WTC11 (cell line): ENCODE results near the gene KRTAP5-4. TPM values are rescaled to one million over a fixed set of nuclear protein-coding genes. Genes with fewer than 3 reads are reported as not detected.

Source experiments
- ATAC-seq: fragments of 200-7000 bp; cut with Tn5 transposase; 2 replicates; pipeline ENCODE4 v1.10.0; 2021; ENCODE audit warnings: mild to moderate bottlenecking, moderate library complexity
- CTCF ChIA-PET: fragments of 300-600 bp; sonication (Branson Sonifier 250); formaldehyde crosslinking; loops from one replicate; lab custom pipeline; 2021; ENCODE audit warnings: antibody characterized with exemption; lab: Charles Lee
- POLR2A ChIA-PET: fragments of 350-600 bp; sonication (Branson Sonifier 250); formaldehyde crosslinking; loops from one replicate; lab custom pipeline; 2021; ENCODE audit warnings: antibody characterized with exemption; lab: Charles Lee
- DNase-seq: peaks from one replicate; pipeline ENCODE4 v3.0.0; 2021; ENCODE audit warnings: low spot score
- H3K27ac Mint-ChIP-seq: 2 replicates; pipeline ENCODE4 v1.8.0; 2021; ENCODE audit warnings: mixed read lengths
- H3K27me3 Mint-ChIP-seq: 2 replicates; pipeline ENCODE4 v1.8.0; 2021; ENCODE audit warnings: low read depth, mild to moderate bottlenecking, moderate library complexity, mixed read lengths
- H3K36me3 Mint-ChIP-seq: 2 replicates; pipeline ENCODE4 v1.8.0; 2021; ENCODE audit warnings: mixed read lengths
- H3K4me1 Mint-ChIP-seq: 2 replicates; pipeline ENCODE4 v1.8.0; 2022; ENCODE audit warnings: mixed read lengths
- H3K4me3 Mint-ChIP-seq: 2 replicates; pipeline ENCODE4 v1.8.0; 2021; ENCODE audit warnings: mild to moderate bottlenecking, moderate library complexity, mixed read lengths
- H3K9me3 Mint-ChIP-seq: 2 replicates; pipeline ENCODE4 v1.8.0; 2021; ENCODE audit warnings: mixed read lengths
- ATF1 ChIP-seq: sonication (generic); formaldehyde crosslinking; IDR thresholded peaks from 2 replicates; pipeline ENCODE4 v1.8.1; 2023; ENCODE audit warnings: mild to moderate bottlenecking, moderate library complexity, missing genetic modification reagents
- ELF4 ChIP-seq: sonication (generic); formaldehyde crosslinking; IDR thresholded peaks from 2 replicates; pipeline ENCODE4 v1.8.1; 2022; ENCODE audit warnings: low read depth, mild to moderate bottlenecking, moderate library complexity, missing genetic modification reagents
- FOXJ3 ChIP-seq: sonication (generic); formaldehyde crosslinking; IDR thresholded peaks from 2 replicates; pipeline ENCODE4 v1.9.0; 2021; ENCODE audit warnings: missing genetic modification reagents, mild to moderate bottlenecking, borderline replicate concordance
- GRHL2 ChIP-seq: fragments of 250-450 bp; sonication (Bioruptor Pico); IDR thresholded peaks from 2 replicates; pipeline ENCODE4 v1.8.0; 2022; ENCODE audit warnings: mild to moderate bottlenecking, moderate library complexity; ENCODE audit not compliant: insufficient replicate concordance, severe bottlenecking
- GTF2I ChIP-seq: fragments of 250-450 bp; sonication (Bioruptor Pico); conservative IDR thresholded peaks from 2 replicates; pipeline ENCODE4 v1.4.0; 2021; ENCODE audit warnings: mild to moderate bottlenecking
- MYBL2 ChIP-seq: sonication (generic); formaldehyde crosslinking; IDR thresholded peaks from 2 replicates; pipeline ENCODE4 v1.8.1; 2023; ENCODE audit warnings: mild to moderate bottlenecking, moderate library complexity, missing genetic modification reagents
- NFATC4 ChIP-seq: fragments of 250-450 bp; sonication (Bioruptor Pico); IDR thresholded peaks from 2 replicates; pipeline ENCODE4 v1.9.0; 2021; ENCODE audit warnings: mild to moderate bottlenecking
- NFE2L1 ChIP-seq: sonication (generic); formaldehyde crosslinking; IDR thresholded peaks from 2 replicates; pipeline ENCODE4 v1.8.1; 2023; ENCODE audit warnings: missing genetic modification reagents
- NR1H2 ChIP-seq: sonication (generic); formaldehyde crosslinking; IDR thresholded peaks from 2 replicates; pipeline ENCODE4 v1.9.0; 2021; ENCODE audit warnings: mild to moderate bottlenecking, moderate library complexity, missing genetic modification reagents
- SMAD4 ChIP-seq: sonication (generic); formaldehyde crosslinking; IDR thresholded peaks from 2 replicates; pipeline ENCODE4 v1.8.0; 2022; ENCODE audit warnings: mild to moderate bottlenecking, missing genetic modification reagents
- SOX15 ChIP-seq: fragments of 250-450 bp; sonication (Bioruptor Pico); IDR thresholded peaks from 2 replicates; pipeline ENCODE4 v1.9.0; 2021; ENCODE audit warnings: mild to moderate bottlenecking
- TP53 ChIP-seq: sonication (generic); formaldehyde crosslinking; IDR thresholded peaks from 2 replicates; pipeline ENCODE4 v1.8.1; 2023; ENCODE audit warnings: mild to moderate bottlenecking, missing genetic modification reagents
- ZBTB21 ChIP-seq: sonication (generic); formaldehyde crosslinking; IDR thresholded peaks from 2 replicates; pipeline ENCODE4 v1.8.1; 2023; ENCODE audit warnings: mild to moderate bottlenecking, missing genetic modification reagents, borderline replicate concordance
- ZNF671 ChIP-seq: fragments of 250-450 bp; sonication (Bioruptor Pico); IDR thresholded peaks from 2 replicates; pipeline ENCODE4 v1.8.0; 2021; ENCODE audit warnings: mild to moderate bottlenecking
- total RNA-seq: library from RNA; stranded (reverse); gene quantifications from 3 replicates; pipeline ENCODE4 v1.2.3, GENCODE V29; 2021
- TF ChIP-seq, protein P1 (sequence below): sonication (generic); formaldehyde crosslinking; IDR thresholded peaks from 2 replicates; pipeline ENCODE4 v1.8.0; 2022; ENCODE audit warnings: missing genetic modification reagents
- TF ChIP-seq, protein P2 (sequence below): sonication (generic); formaldehyde crosslinking; IDR thresholded peaks from 2 replicates; pipeline ENCODE4 v1.8.0; 2022; ENCODE audit warnings: mild to moderate bottlenecking, missing genetic modification reagents
- TF ChIP-seq, protein P3 (sequence below): sonication (generic); formaldehyde crosslinking; IDR thresholded peaks from 2 replicates; pipeline ENCODE4 v1.8.1; 2023; ENCODE audit warnings: mild to moderate bottlenecking, missing genetic modification reagents
- TF ChIP-seq, protein P4 (sequence below): sonication (generic); formaldehyde crosslinking; IDR thresholded peaks from 2 replicates; pipeline ENCODE4 v1.8.1; 2022; ENCODE audit warnings: mild to moderate bottlenecking, moderate library complexity, missing genetic modification reagents
- TF ChIP-seq, protein P5 (sequence below): fragments of 250-450 bp; sonication (Bioruptor Pico); IDR thresholded peaks from 2 replicates; pipeline ENCODE4 v1.9.0; 2021; ENCODE audit warnings: moderate library complexity, mild to moderate bottlenecking, inconsistent platforms, borderline replicate concordance
- TF ChIP-seq, protein P6 (sequence below): fragments of 250-450 bp; sonication (Bioruptor Pico); conservative IDR thresholded peaks from 2 replicates; pipeline ENCODE4 v1.9.0; 2021; ENCODE audit warnings: mild to moderate bottlenecking
- TF ChIP-seq, protein P7 (sequence below): sonication (generic); formaldehyde crosslinking; conservative IDR thresholded peaks from 2 replicates; pipeline ENCODE4 v1.8.1; 2023; ENCODE audit warnings: mild to moderate bottlenecking, low read depth, missing genetic modification reagents, moderate library complexity

Gene KRTAP5-4
- total RNA-seq, 1 experiment from 2014 or later: not detected

DNA sequence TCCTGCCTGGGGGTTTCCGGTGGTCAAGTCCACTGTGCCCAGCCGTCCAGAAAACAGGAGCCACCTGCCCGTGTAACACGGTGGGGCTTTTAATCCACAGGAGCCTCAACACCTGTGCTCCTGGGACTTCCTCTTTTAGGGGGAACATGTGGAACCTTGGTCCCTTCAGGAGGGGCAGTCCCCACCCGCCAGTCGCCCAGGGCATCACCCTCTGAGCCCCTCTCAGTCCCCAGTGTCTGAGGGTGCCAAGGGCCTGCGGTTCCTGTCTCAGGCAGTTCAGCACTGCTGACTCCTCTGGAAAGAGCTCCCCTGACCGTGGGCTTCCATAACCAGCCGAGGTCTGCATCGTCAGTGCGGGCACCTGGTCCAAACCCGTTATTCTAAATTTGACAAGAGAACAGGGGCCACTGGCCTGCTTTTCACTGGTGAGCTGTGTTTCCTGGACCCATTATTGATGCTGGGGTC, 23.5 kb upstream of the KRTAP5-4 start (continued):
- TF ChIP-seq TP53 (CRISPR knock-in tag): no peak
- TF ChIP-seq MYBL2: no peak
- no peak for TF ChIP-seq ATF1 (CRISPR knock-in tag)
- TF ChIP-seq SMAD4: no peak
- TF ChIP-seq, protein P1, sequence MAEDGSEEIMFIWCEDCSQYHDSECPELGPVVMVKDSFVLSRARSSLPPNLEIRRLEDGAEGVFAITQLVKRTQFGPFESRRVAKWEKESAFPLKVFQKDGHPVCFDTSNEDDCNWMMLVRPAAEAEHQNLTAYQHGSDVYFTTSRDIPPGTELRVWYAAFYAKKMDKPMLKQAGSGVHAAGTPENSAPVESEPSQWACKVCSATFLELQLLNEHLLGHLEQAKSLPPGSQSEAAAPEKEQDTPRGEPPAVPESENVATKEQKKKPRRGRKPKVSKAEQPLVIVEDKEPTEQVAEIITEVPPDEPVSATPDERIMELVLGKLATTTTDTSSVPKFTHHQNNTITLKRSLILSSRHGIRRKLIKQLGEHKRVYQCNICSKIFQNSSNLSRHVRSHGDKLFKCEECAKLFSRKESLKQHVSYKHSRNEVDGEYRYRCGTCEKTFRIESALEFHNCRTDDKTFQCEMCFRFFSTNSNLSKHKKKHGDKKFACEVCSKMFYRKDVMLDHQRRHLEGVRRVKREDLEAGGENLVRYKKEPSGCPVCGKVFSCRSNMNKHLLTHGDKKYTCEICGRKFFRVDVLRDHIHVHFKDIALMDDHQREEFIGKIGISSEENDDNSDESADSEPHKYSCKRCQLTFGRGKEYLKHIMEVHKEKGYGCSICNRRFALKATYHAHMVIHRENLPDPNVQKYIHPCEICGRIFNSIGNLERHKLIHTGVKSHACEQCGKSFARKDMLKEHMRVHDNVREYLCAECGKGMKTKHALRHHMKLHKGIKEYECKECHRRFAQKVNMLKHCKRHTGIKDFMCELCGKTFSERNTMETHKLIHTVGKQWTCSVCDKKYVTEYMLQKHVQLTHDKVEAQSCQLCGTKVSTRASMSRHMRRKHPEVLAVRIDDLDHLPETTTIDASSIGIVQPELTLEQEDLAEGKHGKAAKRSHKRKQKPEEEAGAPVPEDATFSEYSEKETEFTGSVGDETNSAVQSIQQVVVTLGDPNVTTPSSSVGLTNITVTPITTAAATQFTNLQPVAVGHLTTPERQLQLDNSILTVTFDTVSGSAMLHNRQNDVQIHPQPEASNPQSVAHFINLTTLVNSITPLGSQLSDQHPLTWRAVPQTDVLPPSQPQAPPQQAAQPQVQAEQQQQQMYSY: no peak
- TF ChIP-seq, protein P2, sequence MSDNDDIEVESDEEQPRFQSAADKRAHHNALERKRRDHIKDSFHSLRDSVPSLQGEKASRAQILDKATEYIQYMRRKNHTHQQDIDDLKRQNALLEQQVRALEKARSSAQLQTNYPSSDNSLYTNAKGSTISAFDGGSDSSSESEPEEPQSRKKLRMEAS: no peak

DNA sequence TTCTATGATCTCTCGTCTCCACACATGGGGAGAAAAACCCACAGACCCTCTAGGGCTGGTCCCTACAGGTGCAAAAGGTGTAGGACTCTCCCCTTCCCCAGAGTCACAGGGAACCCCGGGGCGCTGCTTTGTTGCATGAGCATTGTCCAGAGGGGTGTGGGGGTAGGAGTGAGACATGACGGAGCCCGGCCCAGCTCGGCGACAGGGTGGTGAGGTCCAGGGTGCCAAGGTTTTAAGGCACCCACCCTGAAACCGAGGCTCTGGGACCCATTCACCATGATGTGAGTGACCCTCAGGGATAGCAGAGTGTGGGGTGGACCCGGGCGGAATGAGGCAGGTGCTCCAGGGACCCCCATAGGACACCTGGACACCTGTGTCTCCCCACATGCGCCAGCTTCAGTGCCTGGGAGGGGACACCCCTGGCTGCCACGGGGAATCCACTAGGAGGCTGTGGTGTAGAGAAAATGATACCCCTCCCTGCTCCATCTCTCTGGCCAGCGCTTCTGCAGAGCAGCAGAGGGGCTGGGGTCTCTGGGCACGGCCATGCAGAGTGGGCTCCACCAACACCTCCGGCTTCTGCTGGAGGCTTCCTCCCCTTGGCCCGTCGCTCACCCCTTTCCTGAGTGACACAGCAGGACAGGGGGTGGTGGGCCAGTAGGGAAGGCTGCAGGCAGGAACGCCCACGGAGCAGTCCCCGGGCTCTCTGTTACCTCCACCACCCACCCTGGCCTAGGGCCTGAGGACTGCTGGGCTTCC, 22.8 kb upstream of the KRTAP5-4 start:
- TF ChIP-seq, protein P3, sequence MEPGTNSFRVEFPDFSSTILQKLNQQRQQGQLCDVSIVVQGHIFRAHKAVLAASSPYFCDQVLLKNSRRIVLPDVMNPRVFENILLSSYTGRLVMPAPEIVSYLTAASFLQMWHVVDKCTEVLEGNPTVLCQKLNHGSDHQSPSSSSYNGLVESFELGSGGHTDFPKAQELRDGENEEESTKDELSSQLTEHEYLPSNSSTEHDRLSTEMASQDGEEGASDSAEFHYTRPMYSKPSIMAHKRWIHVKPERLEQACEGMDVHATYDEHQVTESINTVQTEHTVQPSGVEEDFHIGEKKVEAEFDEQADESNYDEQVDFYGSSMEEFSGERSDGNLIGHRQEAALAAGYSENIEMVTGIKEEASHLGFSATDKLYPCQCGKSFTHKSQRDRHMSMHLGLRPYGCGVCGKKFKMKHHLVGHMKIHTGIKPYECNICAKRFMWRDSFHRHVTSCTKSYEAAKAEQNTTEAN (CRISPR knock-in tag): no peak
- TF ChIP-seq, protein P4, sequence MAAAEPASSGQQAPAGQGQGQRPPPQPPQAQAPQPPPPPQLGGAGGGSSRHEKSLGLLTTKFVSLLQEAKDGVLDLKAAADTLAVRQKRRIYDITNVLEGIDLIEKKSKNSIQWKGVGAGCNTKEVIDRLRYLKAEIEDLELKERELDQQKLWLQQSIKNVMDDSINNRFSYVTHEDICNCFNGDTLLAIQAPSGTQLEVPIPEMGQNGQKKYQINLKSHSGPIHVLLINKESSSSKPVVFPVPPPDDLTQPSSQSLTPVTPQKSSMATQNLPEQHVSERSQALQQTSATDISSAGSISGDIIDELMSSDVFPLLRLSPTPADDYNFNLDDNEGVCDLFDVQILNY (CRISPR knock-in tag): no peak
- no peak for TF ChIP-seq GTF2I (CRISPR knock-in tag)
- no peak for TF ChIP-seq NFATC4 (CRISPR knock-in tag)
- TF ChIP-seq ZBTB21 (CRISPR knock-in tag): no peak
- TF ChIP-seq GRHL2 (CRISPR knock-in tag): no peak
- TF ChIP-seq NR1H2 (CRISPR knock-in tag): no peak
- TF ChIP-seq TP53 (CRISPR knock-in tag): no peak
- no peak for TF ChIP-seq ZNF671
- CTCF ChIA-PET: interaction anchor here (2.0 kb wide), 1 partner anchor 8 kb away, joined by 19 read pairs; no protein-coding TSS in a partner anchor
- Mint-ChIP-seq H3K9me3 (no peaks in the 10 kb centered on the region), H3K27ac (no peak overlapping the region), H3K27me3 (peaks cover 3% of the 10 kb centered on the region), H3K4me3 (no peak overlapping the region), H3K4me1 (peaks cover 3% of the 10 kb centered on the region), H3K36me3 (no peaks in the 10 kb centered on the region)
- ATAC-seq (no peak), DNase-seq (no peak)
- POLR2A ChIA-PET: no interaction called here

DNA sequence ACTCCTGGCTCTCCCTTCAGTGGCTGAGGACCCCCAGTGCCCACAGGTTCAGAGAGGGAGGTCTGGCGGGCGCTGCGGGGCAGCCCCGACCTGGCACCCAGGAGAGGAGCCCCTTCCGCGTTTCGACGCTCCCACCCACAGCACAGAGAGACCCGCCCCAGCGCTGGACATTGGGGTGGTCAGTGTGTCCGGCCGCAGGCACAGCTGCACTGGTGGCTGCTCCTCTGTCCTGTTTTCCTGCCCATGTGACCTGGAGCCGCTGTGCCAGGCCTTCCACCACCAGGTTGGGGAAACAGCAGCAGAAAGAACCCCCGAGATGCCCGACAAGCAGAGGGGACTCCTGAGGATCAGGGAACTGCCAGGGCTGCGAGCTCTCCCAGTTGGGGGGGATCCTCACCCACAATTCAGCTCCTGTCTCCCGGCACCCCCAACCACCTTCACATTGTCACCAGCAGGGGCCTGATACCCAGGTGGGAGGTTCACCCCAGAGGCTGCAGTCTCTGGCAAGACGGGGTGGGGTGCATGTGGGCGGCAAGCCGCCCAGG, 21.3 kb upstream of the KRTAP5-4 start:
- Mint-ChIP-seq H3K36me3 (no peaks in the 10 kb centered on the region), H3K27me3 (peaks cover 3% of the 10 kb centered on the region), H3K27ac (no peak overlapping the region), H3K4me3 (no peak overlapping the region), H3K9me3 (no peaks in the 10 kb centered on the region), H3K4me1 (peaks cover 3% of the 10 kb centered on the region)
- CTCF ChIA-PET: interaction anchor here (2.0 kb wide), 1 partner anchor 10 kb away, joined by 19 read pairs; no protein-coding TSS in a partner anchor
- DNase-seq (no peak), ATAC-seq (no peak)
- POLR2A ChIA-PET: no interaction called here
- TF ChIP-seq, protein P5, sequence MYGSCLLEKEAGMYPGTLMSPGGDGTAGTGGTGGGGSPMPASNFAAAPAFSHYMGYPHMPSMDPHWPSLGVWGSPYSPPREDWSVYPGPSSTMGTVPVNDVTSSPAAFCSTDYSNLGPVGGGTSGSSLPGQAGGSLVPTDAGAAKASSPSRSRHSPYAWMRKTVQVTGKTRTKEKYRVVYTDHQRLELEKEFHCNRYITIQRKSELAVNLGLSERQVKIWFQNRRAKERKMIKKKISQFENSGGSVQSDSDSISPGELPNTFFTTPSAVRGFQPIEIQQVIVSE (CRISPR knock-in tag): no peak
- TF ChIP-seq FOXJ3 (CRISPR knock-in tag) (no peak), TP53 (CRISPR knock-in tag) (no peak), ELF4 (no peak), NFE2L1 (CRISPR knock-in tag) (no peak), SOX15 (CRISPR knock-in tag) (no peak)
- TF ChIP-seq, protein P6, sequence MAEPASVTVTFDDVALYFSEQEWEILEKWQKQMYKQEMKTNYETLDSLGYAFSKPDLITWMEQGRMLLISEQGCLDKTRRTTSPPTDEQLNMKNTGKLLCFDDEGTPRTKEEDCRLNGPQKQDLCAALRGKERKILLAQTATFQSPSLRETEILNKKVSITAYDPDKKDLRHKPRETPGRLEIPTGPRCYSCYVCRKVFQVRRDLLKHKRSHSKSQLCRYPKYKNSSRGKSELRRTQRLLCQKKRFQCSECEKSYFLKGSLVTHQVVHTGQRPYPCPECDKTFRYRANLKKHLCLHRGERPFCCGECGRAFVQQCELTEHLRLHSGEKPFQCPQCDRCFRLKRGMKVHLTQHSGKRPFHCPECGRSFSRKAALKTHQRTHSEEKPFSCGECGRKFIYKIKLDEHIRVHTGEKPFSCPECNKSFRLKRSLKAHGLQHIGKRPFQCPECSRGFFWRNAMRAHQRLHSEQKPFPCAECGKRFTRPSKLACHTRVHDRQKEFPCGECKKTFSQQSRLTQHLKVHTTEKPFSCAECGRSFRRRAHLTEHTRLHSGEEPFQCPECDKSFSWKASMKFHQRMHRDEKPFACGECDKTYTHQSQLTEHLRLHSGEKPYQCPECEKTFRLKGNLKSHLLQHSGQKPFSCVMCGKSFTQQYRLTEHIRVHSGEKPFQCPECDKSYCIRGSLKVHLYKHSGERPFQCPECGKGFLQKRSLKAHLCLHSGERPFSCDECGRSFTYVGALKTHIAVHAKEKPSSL (CRISPR knock-in tag): no peak
- TF ChIP-seq, protein P7, sequence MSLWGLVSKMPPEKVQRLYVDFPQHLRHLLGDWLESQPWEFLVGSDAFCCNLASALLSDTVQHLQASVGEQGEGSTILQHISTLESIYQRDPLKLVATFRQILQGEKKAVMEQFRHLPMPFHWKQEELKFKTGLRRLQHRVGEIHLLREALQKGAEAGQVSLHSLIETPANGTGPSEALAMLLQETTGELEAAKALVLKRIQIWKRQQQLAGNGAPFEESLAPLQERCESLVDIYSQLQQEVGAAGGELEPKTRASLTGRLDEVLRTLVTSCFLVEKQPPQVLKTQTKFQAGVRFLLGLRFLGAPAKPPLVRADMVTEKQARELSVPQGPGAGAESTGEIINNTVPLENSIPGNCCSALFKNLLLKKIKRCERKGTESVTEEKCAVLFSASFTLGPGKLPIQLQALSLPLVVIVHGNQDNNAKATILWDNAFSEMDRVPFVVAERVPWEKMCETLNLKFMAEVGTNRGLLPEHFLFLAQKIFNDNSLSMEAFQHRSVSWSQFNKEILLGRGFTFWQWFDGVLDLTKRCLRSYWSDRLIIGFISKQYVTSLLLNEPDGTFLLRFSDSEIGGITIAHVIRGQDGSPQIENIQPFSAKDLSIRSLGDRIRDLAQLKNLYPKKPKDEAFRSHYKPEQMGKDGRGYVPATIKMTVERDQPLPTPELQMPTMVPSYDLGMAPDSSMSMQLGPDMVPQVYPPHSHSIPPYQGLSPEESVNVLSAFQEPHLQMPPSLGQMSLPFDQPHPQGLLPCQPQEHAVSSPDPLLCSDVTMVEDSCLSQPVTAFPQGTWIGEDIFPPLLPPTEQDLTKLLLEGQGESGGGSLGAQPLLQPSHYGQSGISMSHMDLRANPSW (CRISPR knock-in tag): no peak
